ENCODE data around the gene EFNA5.

DNA sequence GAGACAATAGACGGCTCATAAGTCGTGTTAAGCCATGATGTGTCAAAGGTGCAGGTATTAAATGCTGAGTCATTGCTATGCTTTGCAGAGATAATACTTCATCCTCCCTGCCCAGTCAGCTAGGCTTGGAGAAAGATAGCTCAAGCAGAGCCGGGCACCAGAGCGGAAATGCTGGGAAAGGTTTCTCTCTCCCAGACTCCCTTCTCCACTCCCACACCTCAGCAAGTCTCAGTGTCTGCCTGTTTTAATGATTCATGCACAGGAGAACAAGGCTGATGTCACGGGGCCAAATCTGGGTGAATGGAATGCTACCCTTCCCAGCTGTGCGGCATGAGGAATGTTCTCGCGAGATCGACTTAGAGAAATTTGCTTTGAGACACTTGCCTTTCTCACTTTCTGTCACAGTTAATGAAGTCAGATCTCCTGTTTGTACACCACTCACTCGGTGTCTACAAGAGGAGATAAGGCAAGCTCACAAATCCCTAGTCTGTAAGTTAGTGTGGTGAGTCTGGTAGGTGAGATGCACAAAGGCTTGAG is 204.4 kb downstream of the EFNA5 start:
- TF ChIP-seq, protein P1, sequence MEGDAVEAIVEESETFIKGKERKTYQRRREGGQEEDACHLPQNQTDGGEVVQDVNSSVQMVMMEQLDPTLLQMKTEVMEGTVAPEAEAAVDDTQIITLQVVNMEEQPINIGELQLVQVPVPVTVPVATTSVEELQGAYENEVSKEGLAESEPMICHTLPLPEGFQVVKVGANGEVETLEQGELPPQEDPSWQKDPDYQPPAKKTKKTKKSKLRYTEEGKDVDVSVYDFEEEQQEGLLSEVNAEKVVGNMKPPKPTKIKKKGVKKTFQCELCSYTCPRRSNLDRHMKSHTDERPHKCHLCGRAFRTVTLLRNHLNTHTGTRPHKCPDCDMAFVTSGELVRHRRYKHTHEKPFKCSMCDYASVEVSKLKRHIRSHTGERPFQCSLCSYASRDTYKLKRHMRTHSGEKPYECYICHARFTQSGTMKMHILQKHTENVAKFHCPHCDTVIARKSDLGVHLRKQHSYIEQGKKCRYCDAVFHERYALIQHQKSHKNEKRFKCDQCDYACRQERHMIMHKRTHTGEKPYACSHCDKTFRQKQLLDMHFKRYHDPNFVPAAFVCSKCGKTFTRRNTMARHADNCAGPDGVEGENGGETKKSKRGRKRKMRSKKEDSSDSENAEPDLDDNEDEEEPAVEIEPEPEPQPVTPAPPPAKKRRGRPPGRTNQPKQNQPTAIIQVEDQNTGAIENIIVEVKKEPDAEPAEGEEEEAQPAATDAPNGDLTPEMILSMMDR (IDR thresholded peaks at IDR 0.05): no peak
- TF ChIP-seq ZFX (IDR thresholded peaks at IDR 0.05; ENCODE audit: borderline replicate concordance): no peak

Data from 22Rv1 (cell line).